HG02763 (cell line): ENCODE data around the gene LMO1.

Experiments used
- ATAC-seq: cut with Tn5 transposase; IDR thresholded peaks from one replicate; pipeline ENCODE4 v1.9.1; 2021; ENCODE audit warnings: mild to moderate bottlenecking, moderate library complexity; ENCODE audit not compliant: unreplicated experiment

Gene LMO1

DNA sequence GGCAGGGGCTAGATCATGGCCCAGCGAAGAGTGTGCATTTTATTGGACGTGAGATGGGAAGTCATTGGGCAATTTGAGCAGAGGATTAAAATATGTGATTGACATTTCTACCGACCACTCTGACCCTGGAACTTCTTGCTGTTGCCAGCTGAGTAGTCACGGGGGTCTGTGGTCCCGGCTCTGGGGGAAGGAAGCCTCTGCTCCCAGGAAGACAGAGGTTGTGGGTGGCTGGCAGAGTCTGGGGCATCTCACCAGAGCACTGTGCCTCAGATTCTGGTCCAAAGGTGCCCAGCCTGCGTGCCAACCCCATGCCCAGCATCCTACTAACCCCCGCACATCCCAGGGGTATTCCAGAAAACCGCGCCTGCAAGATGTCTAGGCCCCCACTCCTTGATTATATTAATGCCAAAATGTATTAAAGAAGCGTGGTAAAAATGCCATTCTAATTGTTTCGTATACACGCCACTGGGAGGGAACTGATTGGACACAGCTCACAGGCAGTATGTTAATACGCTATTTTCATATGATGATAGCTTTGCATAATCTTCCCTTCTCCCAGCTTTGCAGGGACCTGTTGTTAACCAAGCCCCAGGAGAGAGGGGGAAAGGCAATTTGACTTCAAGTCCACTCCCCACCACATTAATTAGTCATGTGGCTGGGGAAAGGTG is 25.3 kb upstream of the LMO1 start:
- ATAC-seq: no peak

DNA sequence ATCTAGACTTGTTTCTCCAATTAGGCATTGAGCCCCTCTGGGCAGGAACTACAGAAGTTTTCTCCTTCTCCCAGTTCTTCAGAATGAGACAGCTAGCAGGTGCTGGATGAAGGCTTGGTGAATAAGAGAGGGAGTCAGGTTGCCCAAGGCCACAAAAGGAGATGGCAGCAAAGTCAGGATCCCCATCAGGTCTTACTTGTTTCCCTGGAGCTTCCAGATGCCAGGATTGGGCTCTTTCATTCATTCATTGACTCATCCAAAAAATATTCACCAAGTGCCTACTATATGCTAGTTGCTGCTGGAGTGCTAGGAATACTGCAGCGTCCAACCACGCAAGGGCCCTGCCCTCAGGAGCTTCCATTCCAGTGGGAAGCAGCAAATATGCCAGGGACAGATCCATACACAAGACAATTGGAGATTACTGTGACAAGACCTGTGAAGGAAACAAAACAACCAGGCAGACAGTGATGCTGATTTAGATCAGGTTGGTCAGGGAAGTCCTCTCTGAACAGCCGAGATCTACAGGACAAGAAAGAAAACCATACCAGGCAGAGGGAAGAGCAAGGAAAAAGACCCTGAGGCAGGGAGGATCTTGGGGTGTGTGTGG is 24.6 kb upstream of the LMO1 start:
- ATAC-seq: no peak

DNA sequence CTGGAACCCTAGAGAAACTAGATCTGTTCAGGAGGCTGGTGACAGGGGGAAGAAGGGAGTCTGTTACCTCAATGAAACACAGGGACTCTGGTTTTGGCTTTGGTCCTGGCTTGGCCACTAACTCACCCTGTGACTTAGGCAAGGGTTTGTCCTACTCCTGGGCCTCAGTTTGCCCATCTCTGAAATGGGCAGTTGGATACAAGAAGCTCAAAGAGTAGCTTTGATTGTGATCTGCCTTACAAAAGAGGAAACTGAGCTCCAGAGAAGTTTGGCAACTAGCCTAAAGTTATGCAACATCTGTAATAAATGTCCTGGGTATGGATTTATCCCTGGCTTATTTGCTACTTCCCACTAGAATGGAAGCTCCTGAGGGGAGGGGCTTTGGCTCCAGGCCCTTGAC is 24.0 kb upstream of the LMO1 start:
- no peak for ATAC-seq

DNA sequence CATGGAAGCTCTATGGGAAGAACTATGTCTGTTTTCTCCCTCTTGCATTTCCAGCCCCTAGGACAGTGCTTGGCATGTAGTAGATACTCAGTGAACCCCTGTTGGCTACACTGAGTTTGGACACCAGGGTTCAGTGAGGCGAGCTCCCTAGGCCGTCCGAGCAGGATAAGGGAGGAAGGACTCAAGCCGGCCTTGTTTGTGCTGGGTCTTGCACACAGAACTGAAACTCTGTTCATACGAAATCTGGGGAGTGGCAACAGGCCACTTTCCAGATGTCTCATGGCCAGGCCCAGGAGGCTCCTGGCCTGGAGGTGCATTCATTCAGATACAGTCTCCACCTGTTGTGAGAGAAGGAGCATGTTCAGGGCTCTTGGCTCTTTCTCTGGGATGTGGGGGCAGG is 23.6 kb upstream of the LMO1 start:
- ATAC-seq: no peak

DNA sequence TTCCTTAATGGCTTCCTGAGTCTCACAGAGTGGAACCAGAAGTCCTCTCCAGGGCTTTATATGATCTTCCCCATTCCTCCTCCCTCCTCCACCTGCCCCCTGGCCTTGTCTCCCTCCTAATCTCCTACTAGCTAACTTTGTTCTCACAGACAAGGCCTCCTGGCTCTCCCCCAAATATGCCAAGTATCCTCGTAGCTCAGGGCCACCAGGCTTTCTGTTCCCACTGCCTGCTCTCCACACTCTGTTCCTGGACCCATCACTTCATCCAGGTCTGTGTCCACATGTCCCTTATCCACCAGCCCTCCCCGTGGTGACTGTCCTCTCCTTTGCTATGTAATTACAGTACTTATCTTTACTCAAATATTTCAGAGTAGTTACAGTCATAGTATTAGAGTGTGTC is 23.2 kb upstream of the LMO1 start:
- ATAC-seq: no peak

DNA sequence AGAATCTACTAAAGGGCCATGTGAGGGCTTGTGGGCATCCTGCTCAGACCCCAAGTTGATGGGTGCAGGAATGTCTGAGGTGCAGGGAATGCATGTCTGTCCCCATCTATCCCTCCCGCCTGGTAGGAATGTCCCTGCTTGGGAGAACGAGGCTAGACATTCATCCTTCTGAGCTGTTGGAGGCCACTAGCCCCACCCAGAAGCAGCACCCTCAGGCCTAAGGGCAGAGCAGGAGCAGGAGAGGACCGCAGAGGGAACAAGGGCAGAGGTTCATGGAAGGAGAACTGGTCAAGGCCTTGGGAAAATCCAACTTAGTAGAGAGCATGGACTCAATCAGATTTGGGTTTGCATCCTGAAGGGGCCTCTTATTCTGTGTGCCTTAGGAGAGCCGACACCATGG is 22.1 kb upstream of the LMO1 start:
- no peak for ATAC-seq

DNA sequence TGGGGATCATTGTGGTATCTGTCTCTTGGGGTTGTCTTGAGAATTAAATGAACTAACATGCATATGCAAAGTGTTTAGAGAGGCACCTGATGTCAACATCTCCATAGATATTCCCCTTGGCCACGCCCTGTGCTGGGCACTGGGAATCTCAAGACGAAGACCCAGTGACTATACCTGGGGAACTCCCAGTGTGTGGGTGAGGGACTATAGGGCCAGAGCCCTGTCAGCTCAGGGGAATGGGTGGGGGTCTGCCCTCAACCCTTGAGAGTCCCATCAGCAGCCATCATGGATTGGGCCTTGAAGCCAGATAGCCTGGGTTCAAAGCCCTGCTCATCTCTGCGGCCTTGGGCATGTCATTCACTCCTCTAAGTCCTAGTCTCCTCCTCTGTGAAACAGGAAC is 21.6 kb upstream of the LMO1 start:
- ATAC-seq: no peak

DNA sequence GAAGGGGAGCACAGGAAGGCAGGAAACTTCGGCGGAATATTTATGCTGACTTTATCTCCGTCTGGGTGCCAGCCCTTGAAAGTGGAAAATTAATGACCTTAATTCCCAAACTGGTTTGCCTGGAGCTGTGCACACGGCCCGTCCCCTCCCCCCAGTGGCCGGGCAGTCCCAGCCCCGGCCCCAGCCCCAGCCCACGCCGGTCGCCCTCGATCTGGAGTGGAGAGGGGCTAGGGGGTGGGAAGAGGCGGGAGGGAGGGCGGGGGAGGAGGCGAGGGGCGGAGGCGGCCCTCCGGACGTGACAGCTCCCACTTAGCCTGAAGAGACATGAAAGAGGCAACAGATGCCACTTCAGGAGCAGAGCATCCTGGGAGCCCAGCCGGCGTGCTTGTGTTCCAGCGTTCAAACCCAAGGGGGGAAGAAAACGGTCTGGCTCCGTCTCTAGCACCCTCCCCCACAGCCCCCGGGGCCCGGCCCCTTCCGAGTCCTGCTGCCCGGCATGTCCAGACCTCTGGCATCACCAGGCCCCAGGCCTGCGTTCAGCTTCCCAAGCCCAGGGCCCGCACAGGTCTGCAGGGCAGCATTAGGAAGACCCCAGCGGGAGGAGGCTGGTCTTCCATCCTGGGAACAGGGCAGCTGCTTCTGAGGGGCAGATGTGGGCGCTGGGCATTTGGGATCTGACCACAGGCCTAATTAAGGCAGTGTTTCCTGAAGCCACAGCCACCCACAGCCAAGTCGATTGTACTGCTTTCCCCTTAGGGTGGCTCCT is 20.0 kb upstream of the LMO1 start:
- ATAC-seq: no peak

DNA sequence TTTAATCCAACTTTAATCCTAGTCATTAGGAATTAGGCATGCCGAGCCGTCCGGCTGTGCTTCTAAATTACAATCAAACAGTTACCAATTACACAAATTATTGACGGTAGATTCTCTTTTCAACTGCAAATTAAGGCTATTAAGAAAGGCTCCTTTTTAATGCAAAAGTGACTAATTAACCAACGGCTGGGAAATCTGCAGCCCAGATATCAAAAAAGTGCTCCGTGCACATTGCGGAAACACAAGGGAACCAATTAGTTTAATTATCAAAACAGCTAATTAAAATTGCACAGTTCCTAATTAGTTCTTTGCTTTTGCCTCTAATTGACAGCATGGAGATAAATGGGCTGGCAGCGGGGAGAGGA is 19.4 kb upstream of the LMO1 start:
- no peak for ATAC-seq

DNA sequence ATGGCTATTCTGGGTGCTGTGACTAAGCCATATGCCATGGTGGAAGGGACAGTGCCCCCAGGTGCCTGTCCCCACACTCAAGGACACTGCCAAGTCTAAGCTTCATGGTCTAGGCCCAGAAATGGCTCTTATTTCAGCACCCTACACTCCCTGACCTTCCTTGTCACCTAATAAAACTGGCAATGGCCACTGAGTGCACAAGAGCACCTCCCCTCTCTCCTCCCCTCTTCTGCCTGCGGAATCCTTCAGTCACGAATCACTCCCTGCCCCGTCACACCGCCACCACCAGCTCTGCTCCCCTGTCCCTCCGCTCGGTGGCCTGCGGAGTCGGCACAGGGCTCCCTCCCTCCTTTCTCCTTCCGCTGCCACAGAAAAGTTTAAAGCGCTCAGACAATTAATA is 19.0 kb upstream of the LMO1 start:
- no peak for ATAC-seq

DNA sequence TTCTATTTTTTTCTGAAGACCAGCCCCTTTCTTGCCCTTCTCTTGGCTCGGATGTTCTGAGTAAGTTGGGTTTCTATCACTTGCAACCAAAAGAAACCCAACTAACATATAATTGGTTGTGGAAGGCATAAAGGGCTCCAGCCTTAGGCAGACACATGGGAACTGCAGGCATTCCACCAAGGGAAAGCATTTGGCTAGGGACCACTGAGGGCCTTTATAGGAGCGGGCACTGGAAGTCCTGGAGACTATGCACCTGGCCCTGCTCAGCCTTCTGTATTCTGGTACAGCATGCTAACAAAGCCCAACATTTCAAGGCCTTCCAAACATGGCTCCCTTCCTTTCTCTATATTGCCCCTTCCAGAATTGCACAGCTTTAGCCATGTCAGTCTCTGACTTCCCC is 17.6 kb upstream of the LMO1 start:
- ATAC-seq: no peak

DNA sequence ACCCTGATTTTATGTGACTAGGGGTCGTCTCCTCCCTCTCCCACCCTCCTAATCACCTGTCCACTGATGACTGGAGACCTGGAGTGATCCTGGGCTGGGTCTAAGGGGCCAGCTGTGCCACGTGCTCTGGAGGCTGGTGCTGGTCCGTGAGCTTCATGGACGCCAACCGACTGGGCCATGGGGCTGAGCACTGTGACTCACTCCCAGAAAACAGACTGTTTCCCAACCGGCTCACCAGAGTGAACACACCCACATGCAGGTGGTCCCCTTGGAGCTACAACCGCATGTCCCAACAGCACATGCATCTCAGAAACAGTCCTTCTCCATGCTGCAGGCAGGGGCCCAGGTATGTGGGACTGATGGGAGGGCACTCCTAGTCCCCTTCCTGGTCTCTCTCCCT is 14.0 kb upstream of the LMO1 start:
- no peak for ATAC-seq

DNA sequence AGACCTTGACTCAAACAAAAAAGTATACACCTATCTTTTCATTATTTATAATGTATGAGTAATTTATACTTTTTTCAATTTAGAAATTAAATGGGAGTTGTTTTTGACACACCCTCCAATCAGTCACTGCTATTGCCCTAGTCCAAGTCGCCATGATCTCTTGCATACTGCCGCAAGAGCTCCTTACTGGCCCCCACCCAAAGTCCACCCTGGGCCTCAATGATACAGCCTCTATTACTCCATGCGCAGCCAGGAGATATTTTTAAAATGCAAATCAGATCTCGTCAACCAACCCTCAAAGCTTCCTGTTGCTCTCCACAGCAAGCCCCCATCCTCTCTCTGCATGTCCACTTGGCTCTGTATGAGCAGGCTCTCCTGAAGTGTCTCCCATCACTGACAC is 12.8 kb upstream of the LMO1 start:
- no peak for ATAC-seq

DNA sequence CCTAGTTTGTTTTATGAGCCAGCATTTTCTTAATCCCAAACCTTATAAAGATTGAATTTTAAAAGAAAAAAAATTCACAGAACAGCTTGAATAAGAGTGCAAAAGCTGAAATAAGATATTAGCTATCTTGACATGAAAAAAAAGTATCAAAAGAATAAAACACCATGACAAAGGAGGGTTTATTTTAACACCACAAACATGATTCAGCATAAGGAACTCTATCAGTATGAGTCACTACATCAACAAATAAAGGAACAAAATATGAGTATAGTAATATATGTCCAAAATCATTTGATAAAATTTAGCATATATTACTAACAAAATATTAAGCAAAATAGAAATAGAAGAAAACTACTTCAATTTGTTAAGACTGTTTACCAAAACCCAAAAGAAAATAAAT is 9.6 kb upstream of the LMO1 start:
- ATAC-seq: no peak

DNA sequence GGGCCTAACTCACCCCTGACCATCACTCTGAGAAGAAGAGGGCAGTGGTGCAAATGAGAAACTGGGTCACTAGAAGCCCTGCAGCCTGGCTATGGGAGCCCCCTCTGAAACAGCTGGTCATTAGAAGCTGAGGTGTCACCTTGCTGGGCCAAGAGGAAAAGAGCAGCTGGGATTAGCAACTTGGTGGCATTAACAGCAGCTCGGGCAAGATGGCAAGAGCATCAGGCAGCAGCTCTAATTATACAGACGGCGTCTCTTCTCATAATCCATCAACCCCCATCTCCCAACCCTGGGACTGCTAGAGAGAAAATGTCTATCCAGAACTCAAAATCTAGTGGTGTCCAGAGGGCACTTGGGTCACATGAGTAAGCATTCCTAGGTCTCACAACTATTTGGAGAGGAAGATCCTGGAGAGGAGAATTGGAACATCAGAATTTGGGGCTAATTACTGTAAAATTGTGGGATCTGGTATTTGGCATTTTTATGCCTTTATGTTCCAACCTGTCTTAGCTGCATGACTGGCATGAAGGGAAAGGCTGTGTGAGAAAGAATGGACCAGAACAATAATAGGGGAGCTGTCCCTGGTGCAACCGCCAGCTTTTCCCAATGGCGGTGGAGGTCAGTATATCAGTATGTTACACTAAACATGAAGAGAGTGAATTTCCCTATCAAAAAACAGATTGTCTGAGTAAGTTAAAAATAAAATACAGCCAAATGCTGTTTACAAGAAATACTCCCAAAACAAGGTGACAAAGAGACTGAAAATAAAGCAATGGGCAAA is 7.6 kb upstream of the LMO1 start:
- no peak for ATAC-seq

DNA sequence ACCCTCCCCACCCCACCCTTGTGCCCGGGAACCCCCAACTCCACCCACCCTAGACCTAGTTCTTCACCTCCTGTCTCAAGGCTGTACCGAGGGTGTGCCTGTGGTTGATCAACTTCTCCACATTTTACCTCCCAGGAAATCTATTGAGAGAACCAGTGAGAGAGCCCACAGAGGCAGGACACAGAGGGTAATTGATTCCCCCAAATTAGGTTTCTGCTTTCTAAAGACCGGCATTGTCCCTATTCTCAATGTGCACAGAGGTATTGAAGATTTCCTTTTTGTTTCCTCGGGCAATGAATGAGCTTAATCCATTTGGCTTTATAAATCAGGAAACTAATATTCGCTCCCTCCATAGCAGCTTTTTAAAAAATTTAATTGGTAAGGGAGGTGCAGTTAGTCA is 6.0 kb upstream of the LMO1 start:
- no peak for ATAC-seq

DNA sequence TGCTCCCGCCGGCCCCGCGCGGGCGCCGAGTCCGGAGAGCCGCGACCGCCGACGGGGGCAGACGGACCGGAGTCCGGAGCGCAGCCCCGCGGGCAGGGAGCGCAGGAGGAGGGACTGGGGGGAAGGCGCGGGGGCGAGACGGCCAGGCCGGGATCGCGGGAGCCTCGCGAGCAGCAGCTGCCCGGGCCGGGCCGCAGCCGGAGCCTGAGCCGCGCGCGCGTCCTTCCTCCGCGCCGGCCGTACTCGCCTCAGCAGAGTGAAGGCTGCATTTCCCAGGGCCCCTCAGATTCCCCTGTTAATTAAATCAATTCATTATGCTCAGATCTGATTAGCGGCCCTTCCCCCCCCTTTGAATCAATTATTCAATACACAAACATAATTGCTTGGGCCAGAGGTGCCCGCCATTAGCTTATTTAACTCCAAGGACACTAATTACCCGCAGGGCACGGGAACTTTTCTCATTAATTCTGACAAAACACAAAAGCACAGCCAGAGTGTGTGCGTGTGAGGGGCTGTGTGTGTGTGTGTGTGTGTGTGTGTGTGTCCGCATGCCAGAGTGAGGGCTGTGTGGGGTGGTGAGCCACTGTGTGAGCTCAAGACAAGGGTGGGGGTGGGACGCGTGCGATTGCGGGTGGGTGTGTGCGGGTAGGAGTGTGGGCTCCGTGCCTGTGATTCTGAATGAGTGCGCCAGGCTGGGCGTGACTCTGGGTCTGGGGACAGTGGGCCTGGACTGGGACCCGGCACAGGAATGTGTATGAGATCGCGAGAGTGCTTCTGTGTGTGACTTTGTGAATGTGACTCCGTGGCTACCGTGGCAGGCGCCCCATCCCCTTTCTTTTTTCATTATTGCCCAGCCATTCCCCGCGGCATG is 5.1 kb upstream of the LMO1 start:
- no peak for ATAC-seq

DNA sequence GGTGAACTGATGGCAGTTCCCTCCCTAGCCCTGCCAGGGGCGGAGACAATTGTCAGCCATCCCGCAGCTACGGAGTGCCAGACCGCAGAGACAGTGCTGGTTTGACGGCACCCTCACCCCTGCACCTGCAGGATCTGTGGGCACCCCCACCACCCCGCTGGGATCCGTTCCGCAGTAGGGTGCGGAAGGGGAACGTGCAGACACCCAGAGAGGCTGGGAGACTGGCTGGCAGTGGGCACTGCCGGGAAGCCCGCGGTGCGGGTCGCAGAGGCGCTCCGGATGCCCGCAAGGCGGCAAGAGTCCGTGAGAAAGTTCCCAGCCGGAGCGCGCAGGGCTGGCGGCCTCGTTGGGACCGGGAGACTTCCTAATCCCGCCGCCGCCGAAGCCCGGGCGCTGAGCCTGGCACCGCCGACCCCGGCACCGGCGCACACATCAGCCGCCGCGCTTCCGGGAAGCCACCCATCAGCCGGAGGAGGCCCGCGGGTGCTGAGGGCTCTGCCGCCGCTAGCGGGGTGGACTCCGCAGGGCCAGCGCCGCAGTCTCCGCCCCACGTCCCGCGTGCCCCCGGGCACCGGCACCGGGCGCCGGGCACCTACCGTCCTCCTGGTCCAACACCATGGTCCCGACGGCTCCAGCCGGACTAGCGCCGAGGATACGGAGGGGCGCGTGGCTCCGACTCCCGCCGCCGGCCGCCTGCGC is 4.3 kb upstream of the LMO1 start:
- ATAC-seq: no peak

DNA sequence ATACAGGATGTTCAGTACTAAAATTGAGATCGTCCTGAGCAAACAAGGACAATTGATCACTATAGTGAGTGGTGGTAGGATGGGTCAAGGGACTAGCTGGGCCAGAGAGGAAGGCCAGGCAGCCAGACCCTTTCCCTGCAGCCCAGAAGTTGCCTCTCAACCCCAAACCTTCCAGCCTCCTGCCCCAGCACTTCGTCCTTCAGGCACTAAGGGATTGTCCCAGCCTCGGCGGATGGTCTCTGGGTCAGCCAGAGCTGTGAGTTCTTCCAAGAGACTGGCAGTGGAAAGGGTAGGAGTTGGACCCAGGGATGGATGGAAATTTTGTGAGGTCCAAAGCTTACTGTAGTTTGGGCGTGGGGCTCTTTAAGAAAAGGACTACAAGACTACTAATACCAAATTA is 3.6 kb upstream of the LMO1 start:
- ATAC-seq: no peak
